Measurements from ENCODE around the gene RARA.

The RARA gene

DNA sequence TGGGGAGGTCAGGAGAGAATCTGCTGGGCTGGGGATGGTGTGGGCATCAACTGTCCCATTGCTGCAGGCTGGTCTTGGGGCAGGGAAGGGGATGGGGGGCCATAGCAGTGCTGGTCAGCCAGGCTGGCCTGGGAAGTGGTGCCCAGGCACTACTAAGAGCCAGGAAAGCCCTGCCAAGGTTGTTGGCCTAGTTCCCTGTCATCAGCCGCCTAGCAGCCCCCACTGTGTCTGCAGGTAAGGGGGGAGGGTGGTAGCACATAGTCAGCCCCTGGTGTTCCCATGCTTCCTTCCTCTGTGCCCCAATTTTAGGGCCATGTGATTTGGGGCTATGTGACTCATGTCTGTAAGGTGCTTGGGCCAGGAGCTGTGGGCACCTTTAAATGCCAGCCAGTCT is 37.8 kb downstream of the RARA start:
- no peak for DNase-seq

DNA sequence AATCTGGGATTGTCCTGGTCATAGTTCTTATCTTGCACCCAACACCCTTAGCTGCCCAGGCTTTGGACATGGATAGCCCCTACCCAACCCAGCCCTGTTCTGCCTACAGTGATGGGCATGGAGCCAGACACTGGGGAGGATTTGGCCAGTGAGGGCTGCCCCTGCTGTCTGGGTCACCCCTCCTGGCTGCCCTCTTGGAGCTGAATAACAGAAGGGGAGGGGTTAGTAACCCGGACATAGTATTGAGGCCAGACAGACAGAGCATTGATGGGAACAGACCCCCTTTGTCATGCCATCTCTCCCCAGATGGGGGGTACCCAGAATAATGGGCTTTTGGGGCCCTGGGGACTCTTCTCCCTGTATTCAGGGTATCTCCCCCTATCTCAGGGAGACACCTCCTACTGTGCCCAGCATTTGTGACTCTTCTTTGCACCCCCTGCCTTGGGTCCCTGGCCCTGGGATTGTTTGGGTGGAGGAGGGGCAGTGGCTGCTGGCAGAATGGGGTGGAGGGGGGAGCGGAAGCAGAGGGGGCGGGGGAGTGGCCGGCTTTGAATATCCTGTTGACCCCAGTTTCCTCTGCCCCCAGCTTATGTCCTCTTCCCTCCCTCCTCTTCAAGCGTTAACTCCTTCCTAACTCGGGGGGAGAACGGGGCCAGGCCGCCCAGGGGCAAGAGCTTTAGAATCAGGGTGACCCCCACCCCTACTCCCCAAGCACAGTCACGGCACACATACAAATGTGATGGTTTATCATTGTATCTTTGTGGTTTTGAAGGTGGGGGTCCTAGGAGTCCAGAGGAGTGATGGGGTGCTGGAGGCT is 38.5 kb downstream of the RARA start:
- no peak for DNase-seq

DNA sequence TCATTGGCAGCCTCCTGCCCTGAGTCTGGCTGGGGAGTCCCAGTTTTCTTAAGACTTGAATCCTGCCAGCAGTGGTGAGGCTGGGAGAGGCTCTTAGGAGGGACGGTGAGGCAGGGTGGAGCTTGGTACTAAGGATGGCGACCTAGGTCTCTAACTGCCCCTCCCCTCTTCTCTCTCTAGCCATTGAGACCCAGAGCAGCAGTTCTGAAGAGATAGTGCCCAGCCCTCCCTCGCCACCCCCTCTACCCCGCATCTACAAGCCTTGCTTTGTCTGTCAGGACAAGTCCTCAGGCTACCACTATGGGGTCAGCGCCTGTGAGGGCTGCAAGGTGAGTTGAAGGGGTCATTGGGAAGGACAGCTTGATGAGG is 39.1 kb downstream of the RARA start:
- DNase-seq, result no peak

DNA sequence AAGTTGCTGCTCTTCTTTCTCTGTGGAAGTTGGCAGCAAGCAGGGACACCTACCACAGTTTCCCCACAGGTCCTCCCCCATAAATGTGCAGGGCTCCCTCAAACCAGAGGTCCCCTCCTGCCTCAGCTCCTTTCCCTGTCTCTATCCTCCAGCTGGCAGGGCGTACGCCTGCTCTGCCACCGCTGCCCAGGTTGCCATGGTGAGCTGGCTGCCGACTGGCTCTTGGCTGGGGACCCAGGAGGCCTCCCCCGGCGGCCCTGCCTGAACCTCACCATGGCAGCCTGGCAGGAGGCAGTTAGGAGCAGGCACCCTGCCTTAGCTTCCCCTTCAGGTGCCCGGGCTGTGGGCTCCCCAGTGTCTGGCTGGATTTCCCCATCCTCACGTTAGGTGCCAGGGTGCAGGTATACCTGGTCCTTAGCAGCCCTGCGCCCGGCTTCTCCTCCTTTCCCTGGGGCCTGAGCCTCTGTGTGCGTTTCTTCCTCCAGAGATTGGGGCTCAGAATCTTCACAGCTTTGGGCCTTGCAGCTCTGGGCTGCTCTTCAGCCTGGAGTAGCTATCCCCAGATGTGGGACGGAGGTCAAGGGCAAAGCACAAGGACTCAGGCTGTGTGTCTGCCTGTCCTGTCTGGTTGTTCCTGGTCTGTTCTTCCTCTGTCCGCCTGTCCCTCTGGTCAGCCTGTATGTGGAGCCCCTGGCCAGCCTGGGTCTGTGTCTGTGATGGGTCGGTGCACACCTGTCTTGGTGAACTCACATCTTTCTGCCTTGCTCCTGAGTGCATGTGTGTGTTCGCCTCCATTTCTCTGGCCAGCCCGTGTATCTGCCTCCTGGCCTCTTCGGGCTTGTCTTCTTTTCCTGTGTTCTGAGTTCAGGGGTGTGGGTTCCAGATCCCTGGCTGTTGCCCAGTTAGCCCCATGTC is 39.8 kb downstream of the RARA start:
- no peak for DNase-seq

DNA sequence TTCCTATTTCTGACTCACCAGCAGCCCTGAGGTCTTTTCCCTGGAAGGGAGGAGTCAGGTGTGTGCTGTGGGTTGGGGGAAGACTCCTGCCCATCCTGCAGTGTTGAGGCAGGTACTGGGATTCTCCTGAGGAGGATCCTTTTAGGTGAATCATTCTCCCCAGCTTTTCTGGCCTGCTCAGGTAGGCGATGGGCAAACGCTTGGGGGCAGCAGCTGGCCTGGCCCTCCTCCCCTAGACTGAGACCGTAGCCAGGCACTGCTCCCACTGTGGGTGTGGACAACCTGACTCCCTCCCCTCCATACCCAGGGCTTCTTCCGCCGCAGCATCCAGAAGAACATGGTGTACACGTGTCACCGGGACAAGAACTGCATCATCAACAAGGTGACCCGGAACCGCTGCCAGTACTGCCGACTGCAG is 40.5 kb downstream of the RARA start:
- no peak for DNase-seq

DNA sequence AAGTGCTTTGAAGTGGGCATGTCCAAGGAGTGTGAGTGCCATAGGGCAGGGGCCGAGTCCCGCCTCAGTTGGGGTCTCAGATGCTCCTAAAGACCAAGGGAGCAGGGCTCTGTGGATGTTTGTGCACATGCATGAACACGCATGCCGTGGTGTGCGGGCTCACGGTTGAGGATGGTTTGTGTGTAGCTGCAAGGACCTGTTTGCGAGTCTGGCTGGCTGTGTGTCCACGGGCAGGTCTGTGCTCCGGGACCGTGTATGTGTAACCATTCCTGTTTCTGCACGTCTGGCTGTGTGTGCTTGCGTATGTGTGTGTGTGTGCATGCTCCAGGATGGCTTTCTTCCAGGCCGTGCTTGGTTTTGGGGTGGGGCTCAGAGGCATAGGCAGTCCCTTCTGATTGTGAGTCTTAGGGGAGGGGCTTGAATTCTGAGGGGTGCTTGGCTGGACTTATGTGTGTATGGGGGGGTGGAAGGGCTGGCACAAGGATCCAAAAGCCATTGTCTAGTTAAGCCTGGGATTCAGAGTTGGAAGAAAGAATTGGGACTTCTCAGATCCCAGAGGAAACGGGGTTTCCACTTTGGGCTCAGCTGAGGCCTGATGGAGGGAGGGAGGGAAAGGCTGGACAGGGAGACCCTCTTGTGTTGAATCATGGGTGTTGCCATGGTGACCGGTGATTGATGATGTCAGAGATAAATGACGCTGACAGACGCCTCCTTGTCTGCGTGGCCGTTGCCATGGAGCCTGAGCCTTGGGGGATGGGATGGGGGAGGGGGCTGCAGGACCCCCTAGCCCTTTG is 41.1 kb downstream of the RARA start:
- no peak for DNase-seq

DNA sequence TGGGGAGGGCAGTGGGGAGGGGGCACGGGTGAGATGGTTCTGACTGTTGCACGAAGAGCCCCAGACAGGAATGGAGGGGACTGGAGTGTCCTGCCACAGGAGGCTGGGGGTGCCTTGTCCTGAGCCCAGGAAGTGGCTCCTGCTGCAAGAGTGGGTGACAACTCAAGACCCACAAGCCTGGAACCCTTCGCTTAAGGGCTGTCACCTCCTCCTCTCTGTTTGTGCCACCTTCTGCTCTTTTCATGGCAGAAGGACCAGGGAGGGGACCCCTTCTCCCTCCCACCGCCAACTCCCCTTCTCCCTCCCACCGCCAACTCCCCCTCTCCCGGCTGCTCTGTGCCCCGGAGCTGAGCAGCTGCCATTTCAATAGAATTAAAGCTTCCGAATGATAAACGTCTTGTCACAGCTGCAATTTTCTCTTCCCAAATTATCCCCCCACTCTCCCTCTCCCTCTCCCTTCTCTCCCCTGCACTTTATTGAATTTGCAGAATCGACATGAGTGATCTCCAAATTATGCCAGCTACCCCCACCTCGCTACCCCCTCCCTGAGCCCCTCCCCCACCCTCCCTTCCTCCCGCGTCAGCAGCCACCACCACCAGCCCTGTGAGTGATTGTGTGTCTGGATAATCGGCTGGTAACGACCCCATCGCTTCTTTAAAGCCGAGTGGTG is 41.8 kb downstream of the RARA start:
- no peak for DNase-seq

DNA sequence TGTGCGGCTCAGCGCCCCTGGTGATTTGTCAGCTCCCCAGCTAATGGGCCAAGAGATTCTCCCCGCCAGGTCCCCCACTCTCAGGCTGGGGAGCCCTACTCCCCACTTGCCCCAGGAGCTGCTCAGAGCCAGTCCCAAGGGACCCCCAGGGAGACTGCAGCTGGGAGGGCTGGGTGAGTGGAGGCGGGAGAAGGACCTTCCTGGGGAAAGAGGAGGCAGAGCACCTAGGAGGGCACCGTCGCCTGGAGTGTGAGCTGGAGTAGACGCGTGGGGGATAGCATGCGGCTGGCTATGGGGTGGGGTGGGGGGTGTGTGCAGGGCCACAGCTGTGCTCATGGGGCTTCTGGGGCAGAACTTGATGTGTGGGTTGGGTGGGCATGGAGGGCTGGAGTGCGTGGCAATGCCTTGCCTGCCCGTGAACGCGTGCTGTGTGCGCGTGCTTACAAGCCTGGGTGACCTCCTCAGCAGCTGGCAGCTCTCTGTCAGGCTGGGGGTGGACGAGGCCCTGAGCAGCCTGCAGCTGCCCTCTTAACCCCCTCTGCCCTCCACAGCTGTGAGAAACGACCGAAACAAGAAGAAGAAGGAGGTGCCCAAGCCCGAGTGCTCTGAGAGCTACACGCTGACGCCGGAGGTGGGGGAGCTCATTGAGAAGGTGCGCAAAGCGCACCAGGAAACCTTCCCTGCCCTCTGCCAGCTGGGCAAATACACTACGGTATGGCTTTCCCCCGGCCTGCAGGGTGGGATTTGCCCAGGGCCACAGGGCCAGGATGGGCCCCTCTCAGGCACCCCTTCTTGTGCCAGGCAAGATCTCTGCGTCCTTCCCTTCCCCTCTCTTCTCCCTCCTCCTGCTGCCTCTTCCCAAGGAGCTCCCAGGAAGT is 42.6 kb downstream of the RARA start:
- DNase-seq, result no peak

DNA sequence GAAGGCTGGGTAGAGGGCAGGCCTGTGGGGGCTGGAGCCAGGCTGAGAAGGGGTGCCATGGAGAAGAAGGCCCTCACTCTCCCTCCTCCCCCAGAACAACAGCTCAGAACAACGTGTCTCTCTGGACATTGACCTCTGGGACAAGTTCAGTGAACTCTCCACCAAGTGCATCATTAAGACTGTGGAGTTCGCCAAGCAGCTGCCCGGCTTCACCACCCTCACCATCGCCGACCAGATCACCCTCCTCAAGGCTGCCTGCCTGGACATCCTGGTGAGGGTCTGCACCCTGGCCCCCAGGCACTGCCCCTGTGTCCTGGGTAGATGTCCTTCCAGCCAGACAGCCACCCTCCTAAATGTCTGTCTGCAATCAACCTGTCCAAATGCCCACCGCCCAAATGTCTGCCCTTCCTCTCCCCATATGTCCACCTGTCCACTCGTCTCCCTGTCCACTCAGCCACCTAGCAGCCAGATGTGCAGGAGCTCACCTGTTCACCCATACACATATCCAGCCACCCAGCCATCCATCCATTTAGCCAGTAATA is 43.3 kb downstream of the RARA start:
- no peak for DNase-seq

DNA sequence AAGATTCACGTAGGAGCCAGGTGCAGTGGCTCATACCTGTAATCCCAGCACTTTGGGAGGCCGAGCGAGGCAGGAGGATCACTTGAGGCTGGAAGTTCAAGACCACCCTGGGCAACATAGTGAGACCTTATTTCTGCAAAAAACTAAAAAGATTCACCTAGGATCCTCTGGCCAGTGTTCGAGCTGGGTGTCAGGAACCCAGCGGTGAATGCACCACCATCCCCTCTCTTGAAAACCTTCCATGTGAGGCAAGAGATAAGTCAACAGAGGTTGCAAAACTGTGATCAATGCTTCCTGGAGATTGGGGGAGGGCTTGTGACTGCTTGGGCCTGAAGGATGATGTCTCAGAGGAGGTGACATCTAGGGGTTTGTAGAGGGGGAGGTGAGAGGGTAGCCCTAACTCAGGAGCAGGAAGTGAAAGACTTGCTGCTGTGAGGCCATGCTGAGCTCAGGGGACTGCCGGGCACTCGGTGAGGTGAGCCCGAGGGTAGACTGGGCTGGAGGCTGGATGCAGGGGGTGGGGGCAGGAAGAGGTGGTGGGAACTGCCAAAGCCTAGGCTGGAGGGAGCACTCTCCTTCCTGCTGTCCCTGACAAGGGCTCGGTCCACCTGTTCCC is 43.9 kb downstream of the RARA start:
- DNase-seq, result no peak

DNA sequence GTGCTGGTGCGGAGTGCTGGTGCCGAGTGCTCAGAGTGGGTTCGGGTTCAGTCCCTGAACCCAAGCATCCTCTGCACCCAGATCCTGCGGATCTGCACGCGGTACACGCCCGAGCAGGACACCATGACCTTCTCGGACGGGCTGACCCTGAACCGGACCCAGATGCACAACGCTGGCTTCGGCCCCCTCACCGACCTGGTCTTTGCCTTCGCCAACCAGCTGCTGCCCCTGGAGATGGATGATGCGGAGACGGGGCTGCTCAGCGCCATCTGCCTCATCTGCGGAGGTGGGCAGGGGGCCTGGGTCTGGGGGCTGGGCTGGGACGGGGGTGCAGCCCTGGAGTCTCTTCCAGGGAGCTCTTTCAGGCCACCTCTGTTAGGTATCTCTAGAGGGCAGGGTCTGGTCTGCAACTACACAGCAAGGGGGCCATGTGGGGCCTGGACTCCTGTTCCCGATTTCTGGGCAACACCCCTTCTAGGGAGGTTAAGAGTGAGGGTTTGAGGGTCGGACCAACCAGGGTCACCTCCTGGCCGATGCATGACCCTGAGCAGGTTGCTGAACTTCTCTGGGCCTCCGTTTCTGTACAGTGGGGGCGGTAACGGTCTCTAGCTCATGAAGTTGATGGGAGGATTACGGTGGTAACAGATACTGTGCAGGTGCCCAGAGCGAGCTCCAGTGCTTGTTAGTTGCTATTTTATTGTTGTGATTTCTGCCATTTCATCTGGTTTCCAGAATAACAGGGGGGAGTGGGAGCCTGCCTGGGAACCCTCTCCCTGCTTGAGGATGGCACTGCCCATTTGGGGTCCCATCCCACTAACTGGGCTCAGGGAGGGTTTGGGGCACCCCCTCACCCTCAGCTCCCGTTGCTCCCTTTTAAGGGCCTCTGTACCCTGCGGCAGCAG is 45.5 kb downstream of the RARA start:
- DNase-seq, result no peak

DNA sequence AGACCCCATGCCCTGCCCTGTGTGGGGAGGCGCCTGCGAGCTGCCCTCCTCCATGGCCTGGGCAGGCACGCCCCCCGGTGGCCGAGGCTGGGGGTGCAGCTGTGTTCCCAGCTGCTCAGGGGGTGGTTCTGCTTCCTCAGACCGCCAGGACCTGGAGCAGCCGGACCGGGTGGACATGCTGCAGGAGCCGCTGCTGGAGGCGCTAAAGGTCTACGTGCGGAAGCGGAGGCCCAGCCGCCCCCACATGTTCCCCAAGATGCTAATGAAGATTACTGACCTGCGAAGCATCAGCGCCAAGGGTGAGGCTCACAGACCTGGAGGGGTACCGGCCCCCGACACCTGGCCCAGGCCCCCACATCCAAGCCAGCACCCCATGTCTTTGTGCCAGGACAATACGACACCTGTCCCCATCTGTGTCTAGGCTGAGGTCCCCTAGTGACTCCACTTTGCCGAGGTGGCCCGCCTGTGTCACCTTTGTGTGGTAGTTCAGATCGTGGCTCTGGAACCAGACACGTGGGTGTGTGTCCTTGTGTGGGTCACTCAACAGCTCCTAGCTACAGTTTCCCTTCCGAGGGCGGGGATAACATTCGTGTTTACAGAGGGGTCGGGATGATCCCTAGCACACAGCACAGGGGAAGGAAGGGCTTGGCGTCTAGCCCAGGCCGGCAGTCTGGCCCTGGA is 46.3 kb downstream of the RARA start:
- DNase-seq, result peak; percentile 85

DNA sequence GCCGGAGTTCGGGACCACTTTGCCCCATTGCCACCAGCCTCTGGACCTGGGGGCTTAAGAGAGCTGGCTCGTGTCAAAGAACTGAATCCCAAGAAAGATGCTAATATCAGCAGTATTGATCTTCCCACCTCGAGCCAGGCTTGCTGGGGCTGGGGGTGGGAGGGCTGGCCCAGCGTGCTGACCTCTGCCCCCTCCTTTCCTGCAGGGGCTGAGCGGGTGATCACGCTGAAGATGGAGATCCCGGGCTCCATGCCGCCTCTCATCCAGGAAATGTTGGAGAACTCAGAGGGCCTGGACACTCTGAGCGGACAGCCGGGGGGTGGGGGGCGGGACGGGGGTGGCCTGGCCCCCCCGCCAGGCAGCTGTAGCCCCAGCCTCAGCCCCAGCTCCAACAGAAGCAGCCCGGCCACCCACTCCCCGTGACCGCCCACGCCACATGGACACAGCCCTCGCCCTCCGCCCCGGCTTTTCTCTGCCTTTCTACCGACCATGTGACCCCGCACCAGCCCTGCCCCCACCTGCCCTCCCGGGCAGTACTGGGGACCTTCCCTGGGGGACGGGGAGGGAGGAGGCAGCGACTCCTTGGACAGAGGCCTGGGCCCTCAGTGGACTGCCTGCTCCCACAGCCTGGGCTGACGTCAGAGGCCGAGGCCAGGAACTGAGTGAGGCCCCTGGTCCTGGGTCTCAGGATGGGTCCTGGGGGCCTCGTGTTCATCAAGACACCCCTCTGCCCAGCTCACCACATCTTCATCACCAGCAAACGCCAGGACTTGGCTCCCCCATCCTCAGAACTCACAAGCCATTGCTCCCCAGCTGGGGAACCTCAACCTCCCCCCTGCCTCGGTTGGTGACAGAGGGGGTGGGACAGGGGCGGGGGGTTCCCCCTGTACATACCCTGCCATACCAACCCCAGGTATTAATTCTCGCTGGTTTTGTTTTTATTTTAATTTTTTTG is 47.1 kb downstream of the RARA start:
- no peak for DNase-seq

DNA sequence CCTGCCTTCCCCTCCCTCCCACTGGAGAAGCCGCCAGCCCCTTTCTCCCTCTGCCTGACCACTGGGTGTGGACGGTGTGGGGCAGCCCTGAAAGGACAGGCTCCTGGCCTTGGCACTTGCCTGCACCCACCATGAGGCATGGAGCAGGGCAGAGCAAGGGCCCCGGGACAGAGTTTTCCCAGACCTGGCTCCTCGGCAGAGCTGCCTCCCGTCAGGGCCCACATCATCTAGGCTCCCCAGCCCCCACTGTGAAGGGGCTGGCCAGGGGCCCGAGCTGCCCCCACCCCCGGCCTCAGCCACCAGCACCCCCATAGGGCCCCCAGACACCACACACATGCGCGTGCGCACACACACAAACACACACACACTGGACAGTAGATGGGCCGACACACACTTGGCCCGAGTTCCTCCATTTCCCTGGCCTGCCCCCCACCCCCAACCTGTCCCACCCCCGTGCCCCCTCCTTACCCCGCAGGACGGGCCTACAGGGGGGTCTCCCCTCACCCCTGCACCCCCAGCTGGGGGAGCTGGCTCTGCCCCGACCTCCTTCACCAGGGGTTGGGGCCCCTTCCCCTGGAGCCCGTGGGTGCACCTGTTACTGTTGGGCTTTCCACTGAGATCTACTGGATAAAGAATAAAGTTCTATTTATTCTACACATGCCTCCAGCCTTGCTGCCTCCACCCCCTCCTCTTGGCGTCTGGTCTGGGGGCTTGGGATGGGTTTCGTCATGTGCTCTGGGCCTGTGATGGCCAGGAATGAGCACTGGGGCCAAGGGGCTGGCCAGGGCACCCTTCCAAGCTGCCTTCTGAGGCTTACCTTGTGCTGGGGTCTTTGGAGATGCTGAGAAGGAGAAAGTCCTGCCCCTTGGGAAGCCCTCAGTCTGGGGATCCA is 48.3 kb downstream of the RARA start:
- DNase-seq, result no peak

DNA sequence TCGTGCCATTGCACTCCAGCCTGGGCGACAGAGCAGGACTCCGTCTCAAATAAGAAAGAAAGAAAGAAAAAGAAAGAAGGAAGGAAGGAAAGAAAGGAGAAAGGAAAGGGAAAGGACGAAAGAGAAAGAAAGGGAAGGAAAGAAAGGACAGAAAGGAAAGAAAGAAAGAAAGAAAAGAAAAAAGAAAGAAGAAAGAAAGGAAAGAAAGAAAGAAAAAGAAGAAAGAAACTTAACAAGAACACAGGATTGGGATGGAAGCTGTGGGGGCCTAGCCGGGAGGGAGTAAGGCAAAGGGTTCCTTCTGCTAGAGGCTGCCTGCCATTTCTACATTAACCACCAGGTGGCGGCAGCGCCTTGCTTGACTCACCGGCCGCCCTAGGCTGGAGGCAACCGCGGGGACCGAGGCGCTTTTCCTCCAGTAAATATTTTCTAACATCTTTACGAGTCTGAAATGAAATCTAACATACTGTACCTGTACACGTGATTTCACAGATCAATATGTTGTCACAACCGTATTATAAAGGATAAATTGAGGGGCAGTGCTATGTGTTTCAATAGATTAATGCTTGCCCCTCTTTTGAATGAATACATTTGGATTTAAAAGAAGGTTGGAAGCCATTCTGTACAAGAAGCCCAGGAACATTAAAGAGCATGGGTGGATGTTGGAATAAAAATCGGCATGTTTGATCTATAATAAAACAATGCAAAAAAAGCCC is 49.5 kb downstream of the RARA start:
- peak; percentile 94 for DNase-seq

DNA sequence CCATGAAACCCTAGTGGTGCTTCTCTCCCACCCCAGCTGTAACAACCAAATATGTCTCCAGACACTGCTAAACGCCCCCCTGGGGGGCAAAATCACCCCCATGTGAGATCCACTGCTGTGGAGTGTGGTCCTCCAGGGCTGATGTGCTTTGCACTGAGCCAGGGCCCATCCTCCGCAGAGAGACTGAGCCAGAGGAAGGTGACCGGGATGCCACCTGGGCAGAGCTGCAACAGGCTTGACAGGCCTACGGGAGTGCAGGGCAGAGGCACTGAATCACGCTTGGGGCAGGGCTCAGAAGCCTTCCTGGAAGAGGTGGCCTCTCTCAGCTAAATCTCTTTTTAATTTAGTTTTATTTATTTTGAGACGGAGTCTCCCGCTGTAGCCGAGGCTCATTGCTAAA is 51.1 kb downstream of the RARA start:
- no peak for DNase-seq

All from activated CD4-positive, alpha-beta T cell treated with anti-CD3 and anti-CD28 coated beads for 48 hours (primary cell).